ENCODE results near the gene ASPN.
A peak's percentile ranks its signal among the peaks of the same experiment; 100 is the strongest.

The ASPN gene

DNA sequence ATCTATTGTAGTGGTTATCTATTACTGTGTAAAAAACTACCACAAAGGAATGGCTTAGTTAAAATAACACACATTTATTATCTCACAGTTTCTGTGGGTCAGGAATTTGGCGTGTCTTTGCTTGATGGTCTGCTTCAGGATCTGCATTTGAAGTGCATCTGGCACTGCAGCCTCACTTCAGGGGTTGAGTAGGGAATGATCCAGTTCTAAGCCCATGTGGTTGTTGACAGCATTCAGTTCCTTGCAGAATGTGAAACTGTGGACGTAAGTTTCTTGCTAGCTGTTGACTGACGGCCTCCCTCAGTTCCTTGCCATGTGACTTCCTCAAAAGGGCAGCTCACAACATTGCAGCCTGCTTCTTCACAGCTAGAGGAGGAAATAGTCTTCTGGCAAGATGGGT is 75.8 kb downstream of the ASPN start:
- H3K4me1 ChIP-seq (ENCODE audit: insufficient read depth, low read length, severe bottlenecking), result peaks cover 28% of the 10 kb centered on the region
- H3K27ac ChIP-seq (ENCODE audit: low read depth, low read length, poor library complexity, severe bottlenecking), result peak overlapping the region; percentile 62
- no peaks in the 10 kb centered on the region for H3K9me2 ChIP-seq (ENCODE audit: low read depth, low read length)
- TF ChIP-seq CTCF (IDR thresholded peaks at IDR 0.05; ENCODE audit: low read length) (no peak), EZH2 (IDR thresholded peaks at IDR 0.05; ENCODE audit: borderline replicate concordance, low read length) (no peak)
- H3F3A ChIP-seq (ENCODE audit: insufficient read depth, low read length), result no peaks in the 10 kb centered on the region
- H3K27me3 ChIP-seq (ENCODE audit: insufficient read depth, low read length), result no peaks in the 10 kb centered on the region
- H2AFZ ChIP-seq (ENCODE audit: low read length), result no peak overlapping the region
- peak overlapping the region; percentile 31; the same call in 1 of the 2 replicates for H3K9ac ChIP-seq (ENCODE audit: low read length)
- peak overlapping the region; percentile 67 for H3K4me2 ChIP-seq (ENCODE audit: low read length)
- no peaks in the 10 kb centered on the region for H3K79me2 ChIP-seq (ENCODE audit: insufficient read depth, low read length)
- no peaks in the 10 kb centered on the region for H3K36me3 ChIP-seq (ENCODE audit: insufficient read depth, low read length)
- H4K20me1 ChIP-seq (ENCODE audit: insufficient read depth, low read length), result no peaks in the 10 kb centered on the region
- H3K4me3 ChIP-seq (ENCODE audit: low read depth, low read length, poor library complexity, severe bottlenecking), result peak overlapping the region; percentile 47
- H3K9me3 ChIP-seq (ENCODE audit: low read length), result no peaks in the 10 kb centered on the region

Measured in OCI-LY1 (cell line).